MCF 10A (cell line): ENCODE measurements around the gene ADARB1. TPM values are rescaled to one million over a fixed set of nuclear protein-coding genes. Genes with fewer than 3 reads are reported as not detected.

ENCODE experiments used
- BruUV-seq: library from RNA; stranded (reverse); fragments of 400-500 nt; replicated peaks from 2 replicates; lab custom pipeline; 2021; lab: Mats Ljungman, UMichigan
- CTCF ChIA-PET: fragments of 300-600 bp; sonication (Branson Sonifier 250); formaldehyde crosslinking; extraction: SDS; loops from one replicate; lab custom pipeline; 2021; ENCODE audit warnings: antibody characterized with exemption, inconsistent platforms; lab: Yijun Ruan, JAX
- POLR2A ChIA-PET: fragments of 300-600, 350-650 bp; sonication (Branson Sonifier 250); formaldehyde crosslinking; extraction: SDS; loops from one replicate; lab custom pipeline; 2020; ENCODE audit warnings: antibody characterized with exemption, inconsistent platforms; lab: Yijun Ruan, JAX
- DNase-seq: peaks from one replicate; pipeline ENCODE4 v3.0.0-alpha.2; 2018; ENCODE audit not compliant: unreplicated experiment
- H3K27ac Mint-ChIP-seq: one replicate; pipeline ENCODE4 v1.8.0; 2022; ENCODE audit warnings: mild to moderate bottlenecking, low read depth, mixed read lengths; ENCODE audit not compliant: unreplicated experiment
- H3K27me3 Mint-ChIP-seq: one replicate; pipeline ENCODE4 v1.8.0; 2022; ENCODE audit warnings: mixed read lengths; ENCODE audit not compliant: insufficient read depth, unreplicated experiment
- H3K36me3 Mint-ChIP-seq: one replicate; pipeline ENCODE4 v1.8.0; 2022; ENCODE audit warnings: mild to moderate bottlenecking, moderate library complexity, mixed read lengths; ENCODE audit not compliant: insufficient read depth, unreplicated experiment
- H3K4me1 Mint-ChIP-seq: one replicate; pipeline ENCODE4 v1.8.0; 2022; ENCODE audit warnings: mixed read lengths; ENCODE audit not compliant: insufficient read depth, unreplicated experiment
- H3K4me3 Mint-ChIP-seq: one replicate; pipeline ENCODE4 v1.8.0; 2022; ENCODE audit warnings: mild to moderate bottlenecking, moderate library complexity, mixed read lengths; ENCODE audit not compliant: unreplicated experiment
- H3K9me3 Mint-ChIP-seq: one replicate; pipeline ENCODE4 v1.8.0; 2022; ENCODE audit warnings: mixed read lengths; ENCODE audit not compliant: unreplicated experiment
- CTCF ChIP-seq: fragments of 200-600 bp; IDR thresholded peaks from one replicate; pipeline ENCODE4 v1.8.0; 2022; ENCODE audit warnings: antibody characterized with exemption, mild to moderate bottlenecking; ENCODE audit not compliant: unreplicated experiment
- intact Hi-C: fragments of 100-400 bp; cut with micrococcal nuclease; formaldehyde crosslinking; loops from 2 replicates; pipeline ENCODE4 v1.14.1; 2022
- total RNA-seq: library from RNA; stranded (reverse); gene quantifications from 2 replicates; pipeline ENCODE4 v1.2.3, GENCODE V29; 2022

ADARB1 gene
- total RNA-seq, 1 experiment from 2014 or later = 19.4 TPM

- no peak overlapping the region for H3K27ac Mint-ChIP-seq
- no peaks in the 10 kb centered on the region for H3K27me3 Mint-ChIP-seq
- H3K9me3 Mint-ChIP-seq = no peaks in the 10 kb centered on the region
- CTCF ChIA-PET = interaction anchor here (0.6 to 2.5 kb wide), 4 partner anchors 8 to 141 kb away, joined by 3 to 19 read pairs (median 4); no protein-coding TSS in a partner anchor
- POLR2A ChIA-PET = interaction anchor here (0.8 to 1.1 kb wide), 2 partner anchors 14 to 16 kb away, joined by 3 read pairs; no protein-coding TSS in a partner anchor
- DNase-seq = no peak
- no peak for TF ChIP-seq CTCF
- H3K4me1 Mint-ChIP-seq = peaks cover 1% of the 10 kb centered on the region
- no peak overlapping the region for H3K4me3 Mint-ChIP-seq
- BruUV-seq = no TSS peak
- intact Hi-C loops = no loop called here
- H3K36me3 Mint-ChIP-seq = no peaks in the 10 kb centered on the region
These were observed 16.6 kb downstream of the ADARB1 start for GRCh38 chr21:45090966-45091365.

GRCh38 chr21:45091550-45092322, 17.4 kb downstream of the ADARB1 start:
- no TSS peak for BruUV-seq

GRCh38 chr21:45093035-45093532, 18.7 kb downstream of the ADARB1 start:
- Mint-ChIP-seq H3K4me3 (no peak overlapping the region), H3K27me3 (no peaks in the 10 kb centered on the region), H3K4me1 (peaks cover 7% of the 10 kb centered on the region), H3K9me3 (no peaks in the 10 kb centered on the region), H3K27ac (no peak overlapping the region), H3K36me3 (no peaks in the 10 kb centered on the region)
- POLR2A ChIA-PET = no interaction called here
- intact Hi-C loops = no loop called here
- no peak for TF ChIP-seq CTCF
- CTCF ChIA-PET = interaction anchor here (0.5 to 0.7 kb wide), 3 partner anchors 8 to 139 kb away, joined by 3 read pairs; no protein-coding TSS in a partner anchor
- no peak for DNase-seq
- no TSS peak for BruUV-seq

More at GRCh38 chr21:45091550-45092322, 17.4 kb downstream of the ADARB1 start:
- Mint-ChIP-seq H3K4me3 (no peak overlapping the region), H3K27ac (no peak overlapping the region), H3K4me1 (peaks cover 7% of the 10 kb centered on the region), H3K36me3 (no peaks in the 10 kb centered on the region), H3K9me3 (no peaks in the 10 kb centered on the region), H3K27me3 (no peaks in the 10 kb centered on the region)
- no peak for DNase-seq
- ChIA-PET CTCF (interaction anchor here (0.6 to 1.8 kb wide), 2 partner anchors 37 to 142 kb away, joined by 3 to 5 read pairs; no protein-coding TSS in a partner anchor), POLR2A (interaction anchor here (1.1 kb wide), 1 partner anchor 15 kb away, joined by 3 read pairs; no protein-coding TSS in a partner anchor)
- intact Hi-C loops = no loop called here
- TF ChIP-seq CTCF = no peak

GRCh38 chr21:45094412-45094811, 20.0 kb downstream of the ADARB1 start:
- Mint-ChIP-seq H3K4me1 (peaks cover 10% of the 10 kb centered on the region), H3K27me3 (no peaks in the 10 kb centered on the region)

More at GRCh38 chr21:45094412-45094811, 20.0 kb downstream of the ADARB1 start:
- intact Hi-C loops = no loop called here
- no TSS peak for BruUV-seq
- DNase-seq = no peak
- POLR2A ChIA-PET = no interaction called here
- Mint-ChIP-seq H3K36me3 (no peaks in the 10 kb centered on the region), H3K27ac (no peak overlapping the region), H3K4me3 (no peak overlapping the region), H3K9me3 (no peaks in the 10 kb centered on the region)
- CTCF ChIA-PET = no interaction called here
- TF ChIP-seq CTCF = no peak
